Measurements from ENCODE around the gene TIMM10B.

DNA sequence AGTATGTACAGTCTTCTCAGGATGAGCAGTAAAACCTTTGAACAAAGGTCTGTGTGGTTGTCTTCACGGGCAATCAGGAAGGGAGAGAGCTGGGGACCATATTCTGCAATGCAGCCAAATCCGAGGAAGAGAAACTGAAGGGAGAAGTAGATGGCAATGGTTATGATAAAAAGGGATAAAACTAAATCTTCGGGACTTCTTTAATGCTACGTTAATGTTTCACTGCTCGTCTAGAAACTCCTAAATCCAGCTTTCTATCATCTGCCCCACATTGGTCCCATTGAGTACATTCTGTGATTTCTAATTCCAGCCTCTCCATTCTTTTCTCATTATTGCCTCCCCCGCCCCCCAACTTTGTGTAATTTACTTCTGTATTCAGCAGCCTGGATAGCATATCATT is 1.7 kb downstream of the TIMM10B start:
- TF ChIP-seq, protein P1, sequence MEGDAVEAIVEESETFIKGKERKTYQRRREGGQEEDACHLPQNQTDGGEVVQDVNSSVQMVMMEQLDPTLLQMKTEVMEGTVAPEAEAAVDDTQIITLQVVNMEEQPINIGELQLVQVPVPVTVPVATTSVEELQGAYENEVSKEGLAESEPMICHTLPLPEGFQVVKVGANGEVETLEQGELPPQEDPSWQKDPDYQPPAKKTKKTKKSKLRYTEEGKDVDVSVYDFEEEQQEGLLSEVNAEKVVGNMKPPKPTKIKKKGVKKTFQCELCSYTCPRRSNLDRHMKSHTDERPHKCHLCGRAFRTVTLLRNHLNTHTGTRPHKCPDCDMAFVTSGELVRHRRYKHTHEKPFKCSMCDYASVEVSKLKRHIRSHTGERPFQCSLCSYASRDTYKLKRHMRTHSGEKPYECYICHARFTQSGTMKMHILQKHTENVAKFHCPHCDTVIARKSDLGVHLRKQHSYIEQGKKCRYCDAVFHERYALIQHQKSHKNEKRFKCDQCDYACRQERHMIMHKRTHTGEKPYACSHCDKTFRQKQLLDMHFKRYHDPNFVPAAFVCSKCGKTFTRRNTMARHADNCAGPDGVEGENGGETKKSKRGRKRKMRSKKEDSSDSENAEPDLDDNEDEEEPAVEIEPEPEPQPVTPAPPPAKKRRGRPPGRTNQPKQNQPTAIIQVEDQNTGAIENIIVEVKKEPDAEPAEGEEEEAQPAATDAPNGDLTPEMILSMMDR (IDR thresholded peaks at IDR 0.05; ENCODE audit: insufficient read depth, low read length, poor library complexity, severe bottlenecking) = no peak
- no peak for TF ChIP-seq EZH2phosphoT487 (conservative IDR thresholded peaks at IDR 0.05; ENCODE audit: low read length)
